ENCODE data around the gene AOC3. TPM values are rescaled to one million over a fixed set of nuclear protein-coding genes. Genes with fewer than 3 reads are reported as not detected.

Gene AOC3, protein sequence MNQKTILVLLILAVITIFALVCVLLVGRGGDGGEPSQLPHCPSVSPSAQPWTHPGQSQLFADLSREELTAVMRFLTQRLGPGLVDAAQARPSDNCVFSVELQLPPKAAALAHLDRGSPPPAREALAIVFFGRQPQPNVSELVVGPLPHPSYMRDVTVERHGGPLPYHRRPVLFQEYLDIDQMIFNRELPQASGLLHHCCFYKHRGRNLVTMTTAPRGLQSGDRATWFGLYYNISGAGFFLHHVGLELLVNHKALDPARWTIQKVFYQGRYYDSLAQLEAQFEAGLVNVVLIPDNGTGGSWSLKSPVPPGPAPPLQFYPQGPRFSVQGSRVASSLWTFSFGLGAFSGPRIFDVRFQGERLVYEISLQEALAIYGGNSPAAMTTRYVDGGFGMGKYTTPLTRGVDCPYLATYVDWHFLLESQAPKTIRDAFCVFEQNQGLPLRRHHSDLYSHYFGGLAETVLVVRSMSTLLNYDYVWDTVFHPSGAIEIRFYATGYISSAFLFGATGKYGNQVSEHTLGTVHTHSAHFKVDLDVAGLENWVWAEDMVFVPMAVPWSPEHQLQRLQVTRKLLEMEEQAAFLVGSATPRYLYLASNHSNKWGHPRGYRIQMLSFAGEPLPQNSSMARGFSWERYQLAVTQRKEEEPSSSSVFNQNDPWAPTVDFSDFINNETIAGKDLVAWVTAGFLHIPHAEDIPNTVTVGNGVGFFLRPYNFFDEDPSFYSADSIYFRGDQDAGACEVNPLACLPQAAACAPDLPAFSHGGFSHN
- 1 to 10 TPM; 2.2 to 7.2 (median 4.2) TPM for total RNA-seq

DNA sequence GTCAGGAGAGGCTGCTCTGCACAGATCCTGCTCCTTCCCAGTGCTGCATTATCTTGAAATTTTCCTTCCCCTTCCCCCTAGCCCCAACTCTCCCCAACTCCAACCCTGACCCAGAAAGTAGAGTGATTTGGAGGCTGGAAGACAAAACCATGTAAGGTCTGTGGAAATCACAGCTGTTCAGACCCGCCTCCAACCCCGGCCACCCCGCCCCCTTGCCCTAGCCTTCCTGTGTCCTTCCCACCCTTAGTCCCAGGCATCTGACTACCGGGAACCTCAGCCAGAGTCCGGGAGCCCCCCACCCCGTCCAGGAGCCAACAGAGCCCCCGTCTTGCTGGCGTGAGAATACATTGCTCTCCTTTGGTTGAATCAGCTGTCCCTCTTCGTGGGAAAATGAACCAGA is at the start of gene AOC3:
Gene AOC3, plus strand, starts transcription at position 246 of the 400 bp plus-strand sequence. Its CDS starts 145 bp downstream, at position 391.
- no peaks in the 10 kb centered on the region for H3K9me3 ChIP-seq
- H3K27me3 ChIP-seq, result peaks cover 0 to 14% (median 0%) of the 10 kb centered on the region in 3 donors
- intact Hi-C loops (cut with DNase I; ENCODE audit: low total_unique reads), result no loop called here
- TF ChIP-seq, protein P1, sequence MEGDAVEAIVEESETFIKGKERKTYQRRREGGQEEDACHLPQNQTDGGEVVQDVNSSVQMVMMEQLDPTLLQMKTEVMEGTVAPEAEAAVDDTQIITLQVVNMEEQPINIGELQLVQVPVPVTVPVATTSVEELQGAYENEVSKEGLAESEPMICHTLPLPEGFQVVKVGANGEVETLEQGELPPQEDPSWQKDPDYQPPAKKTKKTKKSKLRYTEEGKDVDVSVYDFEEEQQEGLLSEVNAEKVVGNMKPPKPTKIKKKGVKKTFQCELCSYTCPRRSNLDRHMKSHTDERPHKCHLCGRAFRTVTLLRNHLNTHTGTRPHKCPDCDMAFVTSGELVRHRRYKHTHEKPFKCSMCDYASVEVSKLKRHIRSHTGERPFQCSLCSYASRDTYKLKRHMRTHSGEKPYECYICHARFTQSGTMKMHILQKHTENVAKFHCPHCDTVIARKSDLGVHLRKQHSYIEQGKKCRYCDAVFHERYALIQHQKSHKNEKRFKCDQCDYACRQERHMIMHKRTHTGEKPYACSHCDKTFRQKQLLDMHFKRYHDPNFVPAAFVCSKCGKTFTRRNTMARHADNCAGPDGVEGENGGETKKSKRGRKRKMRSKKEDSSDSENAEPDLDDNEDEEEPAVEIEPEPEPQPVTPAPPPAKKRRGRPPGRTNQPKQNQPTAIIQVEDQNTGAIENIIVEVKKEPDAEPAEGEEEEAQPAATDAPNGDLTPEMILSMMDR (IDR thresholded peaks at IDR 0.05 in 4 of 5, conservative IDR thresholded peaks at IDR 0.05 in 1 of 5), result no peak
- TF ChIP-seq POLR2A (IDR thresholded peaks at IDR 0.05), result no peak
- ATAC-seq, result peak in 1 of 2 donors; percentile 16
- no peak for DNase-seq
- in situ Hi-C loops (cut with MboI; ENCODE audit: low sequenced_read_pairs in 4 of 4), result no loop called here
- H3K4me3 ChIP-seq, result peak within 1 kb of the TSS in 3 of 4 donors; percentile 26 to 45 (median 43)
- peak within 1 kb of the TSS in 3 of 4 donors; percentile 64 to 72 (median 64) for H3K27ac ChIP-seq
- peaks cover 0 to 6% of the 10 kb centered on the region in 2 donors for H3K4me1 ChIP-seq
- H3K36me3 ChIP-seq, result no peaks in the 10 kb centered on the region

DNA sequence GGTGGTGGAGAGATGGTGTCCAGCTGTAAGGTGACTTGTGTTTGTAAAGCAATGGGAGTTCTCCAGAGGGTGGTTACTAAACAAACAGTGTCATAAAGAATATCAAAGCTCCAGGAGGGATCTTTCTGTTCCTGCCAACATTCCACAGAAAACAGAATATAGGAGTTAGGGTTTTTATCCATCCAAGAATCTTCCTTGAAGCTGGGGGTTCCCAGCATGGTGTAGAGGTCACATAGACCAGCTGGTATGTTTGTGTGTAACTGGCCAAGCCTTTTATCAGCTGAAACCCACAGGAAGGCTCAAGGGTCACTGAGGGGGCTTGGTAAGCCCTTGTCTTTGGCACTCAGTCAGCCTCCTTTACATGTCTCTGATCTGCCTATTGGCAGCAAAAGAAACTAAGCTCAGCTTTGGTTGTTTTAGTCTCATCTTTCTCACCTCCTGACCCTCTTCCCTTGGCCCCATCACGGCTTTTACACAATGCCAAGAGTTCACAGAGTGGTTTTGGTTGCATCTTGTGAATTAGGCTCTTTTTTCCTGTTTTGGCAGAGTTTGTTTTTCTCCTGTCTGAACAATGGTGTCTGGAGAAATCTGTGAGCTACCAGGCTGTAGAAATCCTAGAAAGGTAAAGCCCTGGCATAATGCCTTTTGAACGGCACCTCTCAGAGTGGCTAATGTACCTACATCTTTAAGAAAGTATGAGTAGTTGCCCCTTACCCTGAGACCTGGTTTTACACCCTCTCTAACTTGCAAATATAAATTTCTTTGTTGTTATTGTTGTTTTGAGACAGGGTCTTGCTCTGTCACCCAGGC is 47.7 kb upstream of the AOC3 start:
- H3K27ac ChIP-seq, result no peak overlapping the region
- ATAC-seq (no peak), DNase-seq (no peak)
- intact Hi-C loops (cut with DNase I; ENCODE audit: low total_unique reads) (no loop called here), in situ Hi-C loops (cut with MboI; ENCODE audit: low sequenced_read_pairs in 4 of 4) (no loop called here)
- H3K9me3 ChIP-seq, result no peaks in the 10 kb centered on the region
- peaks cover 0 to 3% of the 10 kb centered on the region in 2 donors for H3K4me1 ChIP-seq
- H3K4me3 ChIP-seq, result no peak overlapping the region
- H3K27me3 ChIP-seq, result no peaks in the 10 kb centered on the region
- TF ChIP-seq POLR2A (IDR thresholded peaks at IDR 0.05), result no peak
- TF ChIP-seq, protein P1 (IDR thresholded peaks at IDR 0.05 in 4 of 5, conservative IDR thresholded peaks at IDR 0.05 in 1 of 5), result no peak
- no peaks in the 10 kb centered on the region for H3K36me3 ChIP-seq

DNA sequence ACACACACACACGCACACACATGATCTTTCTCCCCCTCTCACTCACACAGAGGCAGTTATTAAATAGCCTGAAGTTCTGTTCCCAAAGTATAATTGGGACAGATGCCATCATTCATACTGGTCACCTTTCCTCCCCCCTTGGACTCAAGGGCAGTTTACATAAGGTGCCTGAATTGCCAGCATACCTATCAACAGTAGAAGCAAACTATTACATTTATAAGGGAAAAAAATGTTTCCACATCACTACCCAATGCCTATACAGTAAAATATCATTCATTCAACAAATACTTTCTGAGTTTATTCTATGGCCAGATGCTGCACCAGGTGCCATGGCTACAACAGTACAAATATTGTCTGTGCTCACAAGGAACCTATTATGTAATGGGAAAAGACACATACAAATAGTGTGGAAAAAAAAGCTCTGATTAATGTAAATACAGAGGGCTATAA is 46.1 kb upstream of the AOC3 start:
- ATAC-seq, result no peak
- TF ChIP-seq, protein P1 (IDR thresholded peaks at IDR 0.05 in 4 of 5, conservative IDR thresholded peaks at IDR 0.05 in 1 of 5), result no peak
- TF ChIP-seq POLR2A (IDR thresholded peaks at IDR 0.05), result no peak
- DNase-seq, result no peak
- no peak overlapping the region for H3K27ac ChIP-seq
- no peak overlapping the region for H3K4me3 ChIP-seq
- no peaks in the 10 kb centered on the region for H3K27me3 ChIP-seq
- H3K4me1 ChIP-seq, result no peaks in the 10 kb centered on the region
- intact Hi-C loops (cut with DNase I; ENCODE audit: low total_unique reads), result no loop called here
- no peaks in the 10 kb centered on the region for H3K9me3 ChIP-seq
- peaks cover 0 to 3% of the 10 kb centered on the region in 2 donors for H3K36me3 ChIP-seq
- in situ Hi-C loops (cut with MboI; ENCODE audit: low sequenced_read_pairs in 4 of 4), result no loop called here

DNA sequence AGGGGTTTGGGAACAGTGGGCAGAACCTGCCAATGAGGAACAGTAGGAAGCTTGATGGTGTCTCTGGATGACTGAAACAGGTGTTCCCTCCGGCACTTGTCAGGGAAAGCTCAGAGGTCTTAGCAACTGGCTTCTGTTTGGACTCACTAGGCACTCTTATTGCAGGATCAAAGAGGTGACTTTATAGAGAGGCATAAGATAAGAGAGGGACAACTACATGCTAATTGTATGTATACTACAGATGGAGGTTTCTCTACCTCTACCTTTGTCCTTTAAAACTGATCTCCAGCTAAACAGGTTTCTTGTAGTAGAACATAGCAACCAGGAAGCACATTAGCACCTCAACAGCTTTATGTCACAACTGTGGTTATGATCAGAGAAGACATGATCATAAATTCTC is 44.8 kb upstream of the AOC3 start:
- ATAC-seq (no peak), DNase-seq (no peak)
- peaks cover 0 to 16% of the 10 kb centered on the region in 2 donors for H3K36me3 ChIP-seq
- H3K27me3 ChIP-seq, result no peaks in the 10 kb centered on the region
- H3K9me3 ChIP-seq, result no peaks in the 10 kb centered on the region
- TF ChIP-seq, protein P1 (IDR thresholded peaks at IDR 0.05 in 4 of 5, conservative IDR thresholded peaks at IDR 0.05 in 1 of 5), result no peak
- TF ChIP-seq POLR2A (IDR thresholded peaks at IDR 0.05), result no peak
- in situ Hi-C loops (cut with MboI; ENCODE audit: low sequenced_read_pairs in 4 of 4) (no loop called here), intact Hi-C loops (cut with DNase I; ENCODE audit: low total_unique reads) (no loop called here)
- no peaks in the 10 kb centered on the region for H3K4me1 ChIP-seq
- H3K4me3 ChIP-seq, result no peak overlapping the region
- no peak overlapping the region for H3K27ac ChIP-seq
